Subcutaneous adipose tissue (tissue), 4 donors: ENCODE results near the gene ZNF442. TPM values are rescaled to one million over a fixed set of nuclear protein-coding genes. Genes with fewer than 3 reads are reported as not detected.

Experiments
- total RNA-seq, 4 donors: library from RNA; depleted of rRNA; stranded (reverse); fragments of >200 nt; gene quantifications; one replicate each; pipeline ENCODE4 v1.1.0, GENCODE V29; 2016
- TF ChIP-seq, protein P1 (sequence below): fragments of 450-650 bp; IDR thresholded peaks from one replicate; pipeline ENCODE4 v1.5.1; 2016; ENCODE audit warnings: low read depth, mild to moderate bottlenecking, control low read depth, antibody characterized with exemption, moderate library complexity

Gene ZNF442
- total RNA-seq, 4 donors from 2014 or later = 2.4 to 4.0 (median 3.2) TPM

DNA sequence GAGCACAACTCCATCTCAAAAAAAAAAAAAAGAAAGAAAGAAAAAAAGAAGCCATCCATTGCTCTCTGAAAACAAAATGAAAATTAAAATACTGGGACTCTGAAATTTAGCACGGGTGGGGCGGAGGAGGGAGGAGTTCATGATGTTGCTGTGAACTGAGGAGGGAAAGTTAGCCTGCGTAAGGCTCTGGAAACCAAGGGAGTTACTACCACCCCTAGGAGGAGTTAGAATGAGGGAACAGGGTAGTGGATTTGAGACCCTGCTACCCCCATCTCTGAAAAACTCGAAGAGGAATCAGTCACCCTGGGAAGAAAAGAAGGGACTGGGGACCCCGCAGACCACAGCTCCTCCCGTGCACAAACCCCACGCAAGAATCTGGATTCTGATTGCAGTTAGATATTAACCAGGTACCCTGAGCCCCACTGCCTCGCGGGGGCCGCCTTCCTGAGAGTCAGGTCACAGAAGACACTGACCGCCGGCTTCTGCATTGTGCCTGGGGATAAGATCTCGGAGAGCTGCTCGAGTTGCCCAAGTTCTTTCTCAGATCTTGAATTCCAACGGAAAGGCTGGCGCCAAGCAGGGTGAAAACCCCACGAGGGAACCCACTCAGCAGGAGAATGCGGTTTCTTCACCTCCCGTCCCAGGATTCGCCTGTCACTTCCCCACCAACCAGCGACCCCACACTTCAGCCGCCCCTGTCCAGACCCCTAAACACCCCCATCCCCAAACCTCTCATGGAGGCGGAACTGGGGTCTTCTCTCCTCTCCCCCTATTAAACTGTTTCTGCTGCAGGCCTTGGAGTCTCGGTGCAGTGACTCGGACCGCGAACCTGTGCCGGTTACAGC, 870 bp downstream of the ZNF442 start:
- TF ChIP-seq, protein P1, sequence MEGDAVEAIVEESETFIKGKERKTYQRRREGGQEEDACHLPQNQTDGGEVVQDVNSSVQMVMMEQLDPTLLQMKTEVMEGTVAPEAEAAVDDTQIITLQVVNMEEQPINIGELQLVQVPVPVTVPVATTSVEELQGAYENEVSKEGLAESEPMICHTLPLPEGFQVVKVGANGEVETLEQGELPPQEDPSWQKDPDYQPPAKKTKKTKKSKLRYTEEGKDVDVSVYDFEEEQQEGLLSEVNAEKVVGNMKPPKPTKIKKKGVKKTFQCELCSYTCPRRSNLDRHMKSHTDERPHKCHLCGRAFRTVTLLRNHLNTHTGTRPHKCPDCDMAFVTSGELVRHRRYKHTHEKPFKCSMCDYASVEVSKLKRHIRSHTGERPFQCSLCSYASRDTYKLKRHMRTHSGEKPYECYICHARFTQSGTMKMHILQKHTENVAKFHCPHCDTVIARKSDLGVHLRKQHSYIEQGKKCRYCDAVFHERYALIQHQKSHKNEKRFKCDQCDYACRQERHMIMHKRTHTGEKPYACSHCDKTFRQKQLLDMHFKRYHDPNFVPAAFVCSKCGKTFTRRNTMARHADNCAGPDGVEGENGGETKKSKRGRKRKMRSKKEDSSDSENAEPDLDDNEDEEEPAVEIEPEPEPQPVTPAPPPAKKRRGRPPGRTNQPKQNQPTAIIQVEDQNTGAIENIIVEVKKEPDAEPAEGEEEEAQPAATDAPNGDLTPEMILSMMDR = no peak

DNA sequence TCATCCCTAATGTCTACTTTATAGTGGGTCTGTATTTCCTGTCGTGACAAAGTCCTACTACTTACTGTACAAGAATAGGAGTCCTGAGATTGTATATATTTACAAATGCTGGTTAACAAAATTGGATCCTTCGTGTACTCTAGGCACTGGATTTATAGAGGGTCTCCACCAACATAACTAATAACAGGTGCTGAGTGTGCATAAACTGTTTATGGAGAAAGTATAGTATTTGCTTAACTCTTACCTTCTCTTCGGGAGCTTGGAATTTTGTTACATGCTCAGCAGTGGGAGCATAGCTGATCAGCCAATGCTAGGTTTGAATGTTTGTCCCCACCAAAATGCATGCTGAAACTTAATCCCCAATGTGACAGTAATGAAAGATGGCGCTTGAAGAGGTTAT, 12.1 kb downstream of the ZNF442 start:
- TF ChIP-seq, protein P1 = no peak

DNA sequence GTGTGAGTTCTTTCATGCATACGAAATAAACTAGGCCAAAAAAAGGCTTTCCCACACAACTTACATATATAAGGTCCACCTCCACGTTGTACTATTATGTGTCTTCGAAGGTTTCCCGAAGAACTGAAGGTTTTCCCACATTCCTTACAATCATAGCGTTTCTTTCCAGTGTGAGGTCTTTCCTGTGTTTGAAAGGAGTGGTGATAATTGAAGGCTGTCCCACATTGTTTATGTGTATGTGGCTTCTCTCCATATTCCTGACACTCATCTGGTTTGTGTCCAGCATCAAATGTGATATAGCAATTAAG, 14.6 kb downstream of the ZNF442 start:
- TF ChIP-seq, protein P1 = no peak

DNA sequence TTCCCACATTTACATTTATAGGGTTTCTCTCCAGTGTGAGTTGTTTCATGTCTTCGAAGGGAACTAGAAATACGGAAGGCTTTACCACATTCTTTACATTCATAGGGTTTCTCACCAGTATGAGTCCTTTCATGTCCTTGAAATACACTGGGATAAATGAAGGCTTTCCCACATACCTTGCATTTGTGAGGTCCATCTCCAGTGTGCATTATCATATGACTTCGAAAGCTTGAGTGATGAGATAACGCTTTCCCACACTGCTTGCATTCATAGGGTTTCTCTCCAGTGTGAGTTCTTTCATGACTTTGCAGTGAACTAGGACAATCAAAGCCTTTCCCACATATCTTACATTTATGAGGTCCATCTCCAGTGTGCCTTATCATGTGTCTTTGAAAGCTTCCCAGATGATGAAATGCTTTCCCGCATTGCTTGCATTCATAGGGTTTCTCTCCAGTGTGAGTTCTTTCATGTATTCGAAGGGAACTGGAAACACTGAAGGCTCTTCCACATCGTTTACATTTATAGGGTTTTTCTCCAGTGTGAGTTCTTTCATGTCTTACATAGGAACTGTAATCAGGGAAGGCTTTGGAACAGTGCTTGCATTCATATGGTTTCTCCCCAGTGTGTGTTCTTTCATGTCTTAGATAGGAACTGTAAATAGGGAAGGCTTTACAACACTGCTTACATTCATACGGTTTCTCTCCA, 15.1 kb downstream of the ZNF442 start:
- TF ChIP-seq, protein P1 = no peak

DNA sequence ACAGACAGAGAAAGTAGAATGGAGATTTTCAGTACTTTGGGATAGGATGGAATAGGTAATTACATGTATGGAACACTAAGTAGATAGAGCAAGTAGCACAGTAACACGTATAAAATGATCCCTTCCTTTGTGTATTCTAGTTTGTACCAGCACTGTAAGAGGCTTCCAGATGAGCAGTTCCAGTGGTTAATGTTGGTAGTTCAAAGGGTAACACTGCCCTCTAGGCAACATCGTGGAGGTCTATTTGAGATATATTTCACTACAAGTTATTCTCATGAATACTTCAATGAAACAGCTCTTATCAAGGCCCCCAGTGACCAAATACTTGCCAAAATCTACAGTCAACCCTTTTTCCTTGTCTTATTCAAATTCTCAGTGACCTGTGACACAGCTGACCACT, 18.6 kb downstream of the ZNF442 start:
- TF ChIP-seq, protein P1 = no peak

DNA sequence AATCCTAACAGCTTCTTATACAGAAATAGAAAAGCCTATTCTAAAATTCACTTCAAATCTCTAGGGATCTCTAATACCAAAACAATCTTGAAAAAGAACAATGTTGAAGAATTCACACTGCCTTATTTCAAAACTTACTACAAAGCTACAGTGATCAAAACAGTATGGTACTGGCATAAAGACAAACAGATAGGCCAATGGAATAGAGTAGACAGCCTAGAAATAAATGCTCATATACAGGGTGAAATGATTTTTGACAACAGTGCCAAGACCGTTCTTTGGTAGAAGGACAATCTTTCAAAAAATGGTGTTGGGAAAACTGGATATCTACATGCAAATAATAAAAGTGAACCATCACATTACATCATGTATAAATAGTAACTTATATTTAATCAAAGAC, 20.3 kb downstream of the ZNF442 start:
- TF ChIP-seq, protein P1 = no peak
